HG02870 (cell line): Measurements from ENCODE around the gene UTY.
"Not testable (repeated sequence)": the region's sequence is repeated elsewhere in the genome, so short reads cannot be mapped to it uniquely, and the experiment has no call there.

Experiments used
- ATAC-seq: cut with Tn5 transposase; IDR thresholded peaks from one replicate; pipeline ENCODE4 v1.9.1; 2021; ENCODE audit warnings: mild to moderate bottlenecking, moderate library complexity; ENCODE audit not compliant: unreplicated experiment

UTY gene

GRCh38 chrY:13312966-13313365, 166.9 kb downstream of the UTY start:
- no peak for ATAC-seq

- ATAC-seq: no peak
Measured at GRCh38 chrY:13307959-13308358, 171.9 kb downstream of the UTY start.

GRCh38 chrY:13300795-13301194, 179.0 kb downstream of the UTY start:
- no peak for ATAC-seq

GRCh38 chrY:13299411-13299810, 180.4 kb downstream of the UTY start:
- ATAC-seq: no peak

GRCh38 chrY:13296176-13296890, 183.5 kb downstream of the UTY start:
- no peak for ATAC-seq

GRCh38 chrY:13295026-13295425, 184.8 kb downstream of the UTY start:
- no peak for ATAC-seq

- ATAC-seq: no peak
Measured at GRCh38 chrY:13291199-13291598, 188.6 kb downstream of the UTY start.

GRCh38 chrY:13282151-13283054, 197.4 kb downstream of the UTY start:
- ATAC-seq: not testable (repeated sequence)

GRCh38 chrY:13279561-13279960, 200.3 kb downstream of the UTY start:
- no peak for ATAC-seq

GRCh38 chrY:13271706-13272105, 208.1 kb downstream of the UTY start:
- ATAC-seq: no peak

- not testable (repeated sequence) for ATAC-seq
Measured at GRCh38 chrY:13253941-13254440, 225.8 kb downstream of the UTY start.

GRCh38 chrY:13250421-13250820, 229.4 kb downstream of the UTY start:
- no peak for ATAC-seq

GRCh38 chrY:13243716-13244115, 236.1 kb downstream of the UTY start:
- ATAC-seq: no peak

- ATAC-seq: no peak
Measured at GRCh38 chrY:13233901-13234300, 245.9 kb downstream of the UTY start.

GRCh38 chrY:13233118-13233517, 246.7 kb downstream of the UTY start:
- ATAC-seq: no peak

- no peak for ATAC-seq
Measured at GRCh38 chrY:13227354-13227953, 252.4 kb downstream of the UTY start.

- no peak for ATAC-seq
Measured at GRCh38 chrY:13210961-13211646, 268.7 kb downstream of the UTY start.

GRCh38 chrY:13205214-13205613, 274.6 kb downstream of the UTY start:
- no peak for ATAC-seq
